Suprapubic skin (tissue), 4 donors: Measurements from ENCODE around the gene MYADML2. TPM values are rescaled to one million over a fixed set of nuclear protein-coding genes. Genes with fewer than 3 reads are reported as not detected.

ENCODE experiments used
- DNase-seq, 2 donors: peaks; one replicate each; pipeline ENCODE4 v3.0.0-alpha.2; 2019; ENCODE audit warnings: low spot score in 2 of 2
- H3K27ac ChIP-seq: fragments of 200-600 bp; sonication (generic); one replicate; pipeline ENCODE4 v1.5.1; 2019
- H3K27me3 ChIP-seq: fragments of 200-600 bp; sonication (generic); one replicate; pipeline ENCODE4 v1.5.1; 2019
- H3K36me3 ChIP-seq: fragments of 200-600 bp; sonication (generic); one replicate; pipeline ENCODE4 v1.5.1; 2019
- H3K4me1 ChIP-seq: fragments of 200-600 bp; sonication (generic); one replicate; pipeline ENCODE4 v1.5.1; 2019
- H3K4me3 ChIP-seq: fragments of 200-600 bp; sonication (generic); one replicate; pipeline ENCODE4 v1.5.1; 2019; ENCODE audit warnings: mild to moderate bottlenecking
- H3K9me3 ChIP-seq: fragments of 200-600 bp; sonication (generic); one replicate; pipeline ENCODE4 v1.5.1; 2019
- EP300 ChIP-seq: sonication (generic); formaldehyde crosslinking; IDR thresholded peaks from one replicate; pipeline ENCODE4 v1.6.1; 2017; ENCODE audit warnings: antibody characterized with exemption
- POLR2A ChIP-seq, 2 donors: fragments of 450-650 bp; IDR thresholded peaks; one replicate each; pipeline ENCODE4 v1.6.1; 2017; ENCODE audit warnings: antibody characterized with exemption in 2 of 2, mild to moderate bottlenecking in 2 of 2, moderate library complexity in 2 of 2
- POLR2AphosphoS5 ChIP-seq, 3 donors: sonication (generic); formaldehyde crosslinking; IDR thresholded peaks; one replicate each; pipeline ENCODE4 v1.6.1; 2017; ENCODE audit warnings: antibody characterized with exemption in 3 of 3
- WGBS: methylation state at CpG from one replicate; pipeline ENCODE4 v1.1.5; 2018; 5-methylcytosine and 5-hydroxymethylcytosine counted together
- total RNA-seq, 4 donors: library from RNA; depleted of rRNA; stranded (reverse); fragments of >200 nt; gene quantifications; one replicate each; pipeline ENCODE4 v1.1.0, GENCODE V29; 2016
- TF ChIP-seq, protein P1 (sequence below), 2 donors: fragments of 200-600 bp in 1 of 2; fragments of 450-650 bp in 1 of 2; sonication (generic) in 1 of 2; IDR thresholded peaks; one replicate each; pipeline ENCODE4 v1.5.1; 2016 to 2019; ENCODE audit warnings: antibody characterized with exemption in 2 of 2, mild to moderate bottlenecking in 1 of 2, moderate library complexity in 1 of 2

MYADML2 gene
- total RNA-seq, 4 donors from 2014 or later = not detected

DNA sequence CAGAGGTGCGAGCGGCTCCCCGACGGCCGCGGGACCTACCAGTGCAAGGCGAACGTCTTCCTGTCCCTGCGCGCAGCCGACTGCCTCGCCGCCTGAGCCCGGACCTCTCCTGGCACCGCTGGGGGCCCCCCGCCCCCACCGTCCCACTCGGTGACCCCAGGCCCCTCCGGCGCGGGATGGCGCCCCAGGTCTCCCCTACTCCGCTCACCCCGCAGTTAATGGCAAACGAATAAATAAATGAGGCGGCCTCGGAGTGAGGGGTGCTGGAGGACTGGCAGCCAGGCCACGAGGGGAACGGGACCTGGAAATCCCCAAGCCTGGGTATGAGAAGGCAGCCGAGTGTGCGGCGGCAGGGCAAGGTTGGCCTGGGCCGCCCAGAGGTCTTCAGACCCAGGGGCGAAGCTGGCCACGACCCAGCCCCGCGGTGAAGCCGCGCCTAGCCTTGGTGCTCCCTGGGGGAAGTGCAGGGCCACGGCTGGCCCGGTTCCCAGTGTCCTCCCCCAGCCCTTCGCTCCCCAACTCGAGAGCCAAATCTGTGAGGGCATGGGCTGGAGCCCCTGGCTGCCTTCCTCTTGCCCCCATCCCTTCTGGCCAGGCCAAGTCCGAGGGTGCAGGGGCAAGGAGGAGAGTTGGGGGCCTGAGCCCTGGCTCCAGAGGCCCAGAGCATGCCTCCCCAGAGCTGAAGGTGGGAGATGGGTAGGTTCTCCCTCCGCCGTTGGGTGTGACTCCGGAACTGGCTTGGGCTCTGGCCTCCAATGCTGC is 44.2 kb downstream of the MYADML2 start:
- H3K4me1 ChIP-seq = peaks cover 17% of the 10 kb centered on the region
- H3K9me3 ChIP-seq = no peaks in the 10 kb centered on the region
- DNase-seq = no peak
- no peak overlapping the region for H3K27ac ChIP-seq
- H3K27me3 ChIP-seq = no peaks in the 10 kb centered on the region
- TF ChIP-seq POLR2A (IDR thresholded peaks at IDR 0.05) = no peak
- H3K36me3 ChIP-seq = peaks cover 56% of the 10 kb centered on the region
- 47% methylated on average over 21 of the region's 47 CpGs for WGBS
- peak overlapping the region; percentile 54 for H3K4me3 ChIP-seq

DNA sequence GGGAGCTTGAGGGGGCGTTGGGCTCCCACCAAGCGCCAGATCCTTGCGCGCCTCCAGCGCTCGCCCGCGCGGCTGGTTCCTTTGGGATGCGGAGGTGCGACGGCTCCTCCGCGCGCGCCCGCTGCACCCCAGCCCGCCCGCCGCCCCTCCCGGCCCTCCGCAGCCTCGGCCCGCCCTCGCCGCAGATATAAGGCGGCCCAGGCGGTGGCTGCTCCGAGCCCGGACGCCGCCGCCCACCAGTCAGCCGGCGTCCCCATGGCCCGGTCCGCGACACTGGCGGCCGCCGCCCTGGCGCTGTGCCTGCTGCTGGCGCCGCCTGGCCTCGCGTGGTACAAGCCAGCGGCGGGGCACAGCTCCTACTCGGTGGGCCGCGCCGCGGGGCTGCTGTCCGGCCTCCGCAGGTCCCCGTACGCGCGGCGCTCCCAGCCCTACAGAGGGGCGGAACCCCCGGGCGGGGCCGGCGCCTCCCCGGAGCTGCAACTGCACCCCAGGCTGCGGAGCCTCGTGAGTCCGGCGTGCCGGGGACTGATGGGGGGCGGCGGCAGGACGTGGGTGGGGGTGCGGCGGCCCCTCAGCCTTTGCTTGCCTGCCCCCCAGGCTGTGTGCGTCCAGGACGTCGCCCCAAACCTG is 44.9 kb downstream of the MYADML2 start, which contains the start of gene NPB:
Gene NPB (plus strand): TSS at position 216 of the 630 bp plus-strand sequence. CDS start 40 bp downstream, at position 256.
- Histone ChIP-seq H3K36me3 (peaks cover 61% of the 10 kb centered on the region), H3K4me1 (peaks cover 17% of the 10 kb centered on the region), H3K9me3 (no peaks in the 10 kb centered on the region), H3K27ac (no peak within 1 kb of the TSS), H3K27me3 (no peaks in the 10 kb centered on the region), H3K4me3 (peak within 1 kb of the TSS; percentile 54)
- WGBS = no CpG with 5 or more reads among the region's 79 CpGs
- no peak for DNase-seq
- TF ChIP-seq POLR2AphosphoS5 (IDR thresholded peaks at IDR 0.05) (no peak), EP300 (no peak), POLR2A (IDR thresholded peaks at IDR 0.05) (no peak)
- TF ChIP-seq, protein P1, sequence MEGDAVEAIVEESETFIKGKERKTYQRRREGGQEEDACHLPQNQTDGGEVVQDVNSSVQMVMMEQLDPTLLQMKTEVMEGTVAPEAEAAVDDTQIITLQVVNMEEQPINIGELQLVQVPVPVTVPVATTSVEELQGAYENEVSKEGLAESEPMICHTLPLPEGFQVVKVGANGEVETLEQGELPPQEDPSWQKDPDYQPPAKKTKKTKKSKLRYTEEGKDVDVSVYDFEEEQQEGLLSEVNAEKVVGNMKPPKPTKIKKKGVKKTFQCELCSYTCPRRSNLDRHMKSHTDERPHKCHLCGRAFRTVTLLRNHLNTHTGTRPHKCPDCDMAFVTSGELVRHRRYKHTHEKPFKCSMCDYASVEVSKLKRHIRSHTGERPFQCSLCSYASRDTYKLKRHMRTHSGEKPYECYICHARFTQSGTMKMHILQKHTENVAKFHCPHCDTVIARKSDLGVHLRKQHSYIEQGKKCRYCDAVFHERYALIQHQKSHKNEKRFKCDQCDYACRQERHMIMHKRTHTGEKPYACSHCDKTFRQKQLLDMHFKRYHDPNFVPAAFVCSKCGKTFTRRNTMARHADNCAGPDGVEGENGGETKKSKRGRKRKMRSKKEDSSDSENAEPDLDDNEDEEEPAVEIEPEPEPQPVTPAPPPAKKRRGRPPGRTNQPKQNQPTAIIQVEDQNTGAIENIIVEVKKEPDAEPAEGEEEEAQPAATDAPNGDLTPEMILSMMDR (IDR thresholded peaks at IDR 0.05) = no peak

DNA sequence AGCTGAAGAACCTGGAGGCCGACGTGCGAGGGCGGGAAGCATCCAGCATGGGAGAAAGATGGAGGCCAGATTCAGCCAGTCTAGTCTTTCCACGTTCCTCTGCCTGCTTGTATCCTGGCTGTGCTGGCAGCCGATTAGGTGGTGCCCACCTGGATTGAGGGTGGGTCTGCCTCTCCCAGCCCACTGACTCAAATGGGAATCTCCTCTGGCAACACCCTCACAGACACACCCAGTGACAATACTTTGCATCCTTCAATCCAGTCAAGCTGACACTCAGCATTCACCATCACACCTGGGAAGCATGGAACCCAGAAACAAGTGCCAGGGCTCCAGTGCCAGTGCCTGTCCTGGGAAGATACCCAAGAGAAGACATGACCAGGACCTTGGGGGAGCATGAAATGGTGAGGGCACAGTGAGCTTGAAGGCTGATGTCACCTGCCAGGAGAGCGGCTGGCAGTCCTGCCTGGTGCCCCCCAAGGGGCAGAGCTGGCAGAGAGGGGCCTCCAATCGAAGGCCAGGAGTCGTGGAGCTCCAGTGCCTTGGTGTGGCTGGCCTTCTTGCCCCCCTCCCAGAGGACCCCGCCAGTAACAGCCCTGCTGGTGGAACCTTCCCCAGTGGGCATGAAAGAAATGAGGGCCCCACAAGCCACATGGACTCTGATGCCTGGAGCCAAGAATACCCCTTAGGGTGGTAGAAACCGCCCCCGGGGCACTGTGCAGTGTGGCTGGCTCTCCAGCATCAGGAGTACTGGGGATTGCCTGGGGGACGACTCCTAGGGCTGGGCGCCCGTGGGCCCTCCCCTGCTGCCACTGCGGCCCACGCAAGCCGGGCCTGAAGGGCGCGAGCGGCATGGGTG is 45.6 kb downstream of the MYADML2 start:
- Histone ChIP-seq H3K9me3 (no peaks in the 10 kb centered on the region), H3K27me3 (no peaks in the 10 kb centered on the region), H3K4me1 (peaks cover 17% of the 10 kb centered on the region), H3K4me3 (peak overlapping the region; percentile 54), H3K36me3 (peaks cover 60% of the 10 kb centered on the region), H3K27ac (no peak overlapping the region)
- 92% methylated on average over 7 of the region's 21 CpGs for WGBS
- TF ChIP-seq POLR2AphosphoS5 (IDR thresholded peaks at IDR 0.05) (no peak), EP300 (no peak), POLR2A (IDR thresholded peaks at IDR 0.05) (no peak)
- TF ChIP-seq, protein P1 (IDR thresholded peaks at IDR 0.05) = no peak
- DNase-seq = peak in 1 of 2 donors; percentile 53

DNA sequence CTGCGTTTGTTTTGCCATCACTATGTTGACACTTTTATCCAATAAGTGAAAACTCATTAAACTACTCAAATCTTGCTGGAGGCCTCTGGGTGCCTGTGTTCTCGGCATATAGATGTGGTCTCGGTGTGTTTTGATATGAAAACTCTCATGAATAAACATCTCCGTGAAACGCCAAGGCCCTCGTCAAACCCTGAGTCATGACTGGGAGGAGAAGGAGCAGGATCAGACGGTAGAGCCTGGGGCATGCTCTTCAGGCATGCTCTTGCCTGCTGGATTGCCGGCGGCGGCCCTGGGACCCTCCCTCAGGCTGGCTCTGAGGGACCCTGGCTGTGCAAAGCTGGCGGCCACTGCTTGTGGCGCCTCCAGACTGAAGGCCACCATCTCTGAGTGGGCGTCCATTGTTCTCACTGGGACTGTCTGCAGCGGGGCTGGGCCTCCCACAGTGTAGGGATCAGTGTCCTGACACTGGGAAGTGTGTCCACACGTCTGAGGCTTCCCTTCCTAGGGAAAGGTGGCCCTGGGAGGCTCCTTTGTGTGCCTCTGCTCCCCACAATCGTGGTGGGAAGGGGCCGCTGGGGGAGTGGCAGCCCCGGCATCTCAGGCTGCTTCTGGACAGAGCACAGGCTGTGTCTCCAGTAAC is 46.7 kb downstream of the MYADML2 start:
- Histone ChIP-seq H3K36me3 (peaks cover 61% of the 10 kb centered on the region), H3K4me1 (peaks cover 17% of the 10 kb centered on the region), H3K9me3 (no peaks in the 10 kb centered on the region), H3K4me3 (no peak overlapping the region), H3K27me3 (no peaks in the 10 kb centered on the region), H3K27ac (no peak overlapping the region)
- TF ChIP-seq POLR2AphosphoS5 (IDR thresholded peaks at IDR 0.05) = no peak
- TF ChIP-seq, protein P1 (IDR thresholded peaks at IDR 0.05) = no peak
- no peak for TF ChIP-seq POLR2A (IDR thresholded peaks at IDR 0.05)
- TF ChIP-seq EP300 = no peak
- WGBS = 68% methylated on average over 11 of the region's 18 CpGs
- peak in 1 of 2 donors; percentile 58 for DNase-seq

DNA sequence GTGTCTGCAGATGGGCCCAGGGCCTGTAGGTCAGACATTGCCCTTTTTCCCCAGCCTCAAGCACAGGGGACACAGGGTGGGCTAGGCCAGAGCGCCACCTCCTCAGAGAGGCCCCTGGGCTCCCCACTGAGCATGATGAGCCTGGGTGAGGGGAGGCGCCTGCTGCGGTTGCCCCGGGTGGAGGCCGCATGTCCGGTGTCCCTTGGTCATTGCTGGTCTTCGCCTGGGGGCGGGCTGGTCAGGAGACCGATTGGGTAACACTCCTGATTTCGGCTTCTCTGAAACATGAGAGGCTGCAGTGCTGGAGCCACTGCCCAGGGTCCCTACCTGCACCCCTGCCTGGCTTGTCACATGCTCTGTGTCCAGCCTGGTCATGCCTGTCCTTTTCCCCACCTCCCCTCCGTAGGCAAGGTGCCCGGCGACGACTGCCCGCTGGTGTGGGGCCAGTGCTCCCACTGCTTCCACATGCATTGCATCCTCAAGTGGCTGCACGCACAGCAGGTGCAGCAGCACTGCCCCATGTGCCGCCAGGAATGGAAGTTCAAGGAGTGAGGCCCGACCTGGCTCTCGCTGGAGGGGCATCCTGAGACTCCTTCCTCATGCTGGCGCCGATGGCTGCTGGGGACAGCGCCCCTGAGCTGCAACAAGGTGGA is 47.4 kb downstream of the MYADML2 start:
- DNase-seq = peak in 1 of 2 donors; percentile 60
- Histone ChIP-seq H3K4me1 (peaks cover 17% of the 10 kb centered on the region), H3K9me3 (no peaks in the 10 kb centered on the region), H3K27ac (no peak overlapping the region), H3K36me3 (peaks cover 62% of the 10 kb centered on the region), H3K4me3 (no peak overlapping the region), H3K27me3 (no peaks in the 10 kb centered on the region)
- no peak for TF ChIP-seq POLR2A (IDR thresholded peaks at IDR 0.05)
- TF ChIP-seq, protein P1 (IDR thresholded peaks at IDR 0.05) = no peak
- TF ChIP-seq POLR2AphosphoS5 (IDR thresholded peaks at IDR 0.05) = no peak
- no peak for TF ChIP-seq EP300
- 94% methylated on average over 22 of the region's 22 CpGs for WGBS
